Activated naive CD4-positive, alpha-beta T cell treated with anti-CD3 and anti-CD28 coated beads, Interleukin-2, amount 50 U/mL, for 24 hours (primary cell): ENCODE measurements around the gene TOMM20.
A peak's percentile ranks its signal among the peaks of the same experiment; 100 is the strongest.
"Not testable (repeated sequence)": the region's sequence is repeated elsewhere in the genome, so short reads cannot be mapped to it uniquely, and the experiment has no call there.

Source experiments
- H3K27ac Mint-ChIP-seq: one replicate; pipeline ENCODE4 v1.8.0; 2021; ENCODE audit warnings: mild to moderate bottlenecking, mixed read lengths
- H3K27me3 Mint-ChIP-seq: one replicate; pipeline ENCODE4 v1.8.0; 2021; ENCODE audit warnings: mixed read lengths
- H3K36me3 Mint-ChIP-seq: one replicate; pipeline ENCODE4 v1.8.0; 2021; ENCODE audit warnings: mixed read lengths
- H3K4me1 Mint-ChIP-seq: one replicate; pipeline ENCODE4 v1.8.0; 2021; ENCODE audit warnings: mixed read lengths
- H3K4me3 Mint-ChIP-seq: one replicate; pipeline ENCODE4 v1.8.0; 2021; ENCODE audit warnings: mild to moderate bottlenecking, mixed read lengths
- H3K9me3 Mint-ChIP-seq: one replicate; pipeline ENCODE4 v1.8.0; 2021; ENCODE audit warnings: mixed read lengths

Gene TOMM20

DNA sequence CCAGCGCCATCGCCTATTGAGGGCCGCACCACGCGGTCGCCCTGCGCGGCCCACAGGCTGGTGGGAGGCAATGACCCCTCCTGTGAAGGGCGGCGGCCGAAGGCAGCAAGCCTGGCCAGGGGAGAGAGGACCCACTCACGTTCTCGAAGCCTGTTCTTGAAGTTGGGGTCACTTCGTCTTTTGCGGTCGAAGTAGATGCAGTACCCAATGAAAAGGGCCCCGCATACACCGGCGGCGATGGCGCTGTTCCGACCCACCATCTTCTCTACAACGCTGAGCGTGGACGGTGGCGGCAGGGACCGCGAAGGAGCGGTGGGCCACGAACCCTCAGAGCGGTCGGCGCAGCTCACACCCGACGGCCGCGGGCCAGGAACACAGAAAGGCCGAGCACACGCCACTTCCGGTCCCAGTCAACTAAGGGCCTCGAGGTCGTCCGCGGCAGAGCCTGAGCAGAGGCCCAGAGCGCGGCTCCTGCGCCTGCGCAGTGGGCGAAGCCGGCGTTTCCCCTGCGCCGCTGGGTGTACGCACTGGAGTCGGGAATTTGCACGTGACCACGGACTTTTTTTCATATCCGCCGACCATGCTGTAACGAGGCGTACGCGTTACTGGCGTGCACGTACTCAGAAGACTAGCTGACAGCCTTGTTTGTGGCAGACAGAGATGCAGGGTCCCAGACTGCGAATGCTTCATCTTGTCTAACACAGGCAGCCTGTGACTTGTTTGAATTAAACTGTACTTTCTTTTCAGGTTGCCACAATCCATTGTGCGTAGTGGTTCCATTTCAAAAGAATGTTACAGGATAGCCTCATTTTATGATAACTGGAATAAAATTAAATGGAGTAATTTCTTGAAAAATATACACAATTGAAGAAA is at the start of gene TOMM20:
Gene TOMM20 (minus strand): TSS at position 382 of the 873 bp plus-strand sequence. CDS start 122 bp downstream, at position 260.
- no peaks in the 10 kb centered on the region for H3K27me3 Mint-ChIP-seq
- H3K9me3 Mint-ChIP-seq, result no peaks in the 10 kb centered on the region
- H3K27ac Mint-ChIP-seq, result peak within 1 kb of the TSS; percentile 99
- peak within 1 kb of the TSS; percentile 99 for H3K4me3 Mint-ChIP-seq
- peaks cover 22% of the 10 kb centered on the region for H3K36me3 Mint-ChIP-seq
- H3K4me1 Mint-ChIP-seq, result peaks cover 37% of the 10 kb centered on the region

DNA sequence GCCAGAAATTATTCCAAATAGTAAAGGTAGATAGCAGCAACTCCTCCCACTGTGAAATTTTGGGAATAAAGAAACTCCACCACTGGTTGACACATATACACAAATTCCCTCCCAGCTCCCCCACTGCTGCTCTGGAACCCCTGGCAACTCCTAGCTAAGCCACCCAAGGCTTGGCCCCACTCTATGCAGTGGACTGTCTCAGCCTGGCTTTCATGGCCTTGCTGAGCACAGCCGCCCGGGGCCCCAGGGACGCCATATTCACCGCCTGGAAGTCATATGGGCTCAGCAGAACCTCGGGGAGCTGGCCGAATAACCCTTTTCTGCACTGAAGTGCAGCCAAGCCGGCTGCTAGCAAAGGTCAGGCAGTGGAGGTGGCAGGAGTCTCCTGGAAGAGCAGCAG is 47.8 kb upstream of the TOMM20 start:
- no peaks in the 10 kb centered on the region for H3K9me3 Mint-ChIP-seq
- no peak overlapping the region for H3K27ac Mint-ChIP-seq
- no peaks in the 10 kb centered on the region for H3K27me3 Mint-ChIP-seq
- H3K36me3 Mint-ChIP-seq, result peaks cover 9% of the 10 kb centered on the region
- peaks cover 10% of the 10 kb centered on the region for H3K4me1 Mint-ChIP-seq
- no peak overlapping the region for H3K4me3 Mint-ChIP-seq

DNA sequence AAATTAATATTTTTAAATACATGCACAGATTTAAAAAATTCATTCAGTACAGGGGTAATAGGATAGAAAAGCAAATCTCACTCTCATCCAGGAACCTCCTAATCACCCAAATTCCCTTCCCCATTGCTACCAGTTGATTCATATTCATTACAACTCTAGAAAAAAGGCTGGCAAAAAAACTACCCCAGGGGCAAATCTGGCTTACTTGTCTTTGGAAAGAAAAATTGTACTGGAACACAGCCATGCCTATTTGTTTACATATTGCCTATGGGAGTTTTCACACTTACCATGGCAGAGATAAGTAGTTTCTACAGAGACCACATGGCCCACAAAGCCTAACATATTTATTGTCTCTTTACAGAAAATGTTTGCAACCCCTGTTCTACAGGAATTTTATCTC is 41.3 kb upstream of the TOMM20 start:
- no peaks in the 10 kb centered on the region for H3K9me3 Mint-ChIP-seq
- H3K4me1 Mint-ChIP-seq, result no peaks in the 10 kb centered on the region
- no peak overlapping the region for H3K27ac Mint-ChIP-seq
- H3K4me3 Mint-ChIP-seq, result no peak overlapping the region
- peaks cover 4% of the 10 kb centered on the region for H3K36me3 Mint-ChIP-seq
- H3K27me3 Mint-ChIP-seq, result no peaks in the 10 kb centered on the region

DNA sequence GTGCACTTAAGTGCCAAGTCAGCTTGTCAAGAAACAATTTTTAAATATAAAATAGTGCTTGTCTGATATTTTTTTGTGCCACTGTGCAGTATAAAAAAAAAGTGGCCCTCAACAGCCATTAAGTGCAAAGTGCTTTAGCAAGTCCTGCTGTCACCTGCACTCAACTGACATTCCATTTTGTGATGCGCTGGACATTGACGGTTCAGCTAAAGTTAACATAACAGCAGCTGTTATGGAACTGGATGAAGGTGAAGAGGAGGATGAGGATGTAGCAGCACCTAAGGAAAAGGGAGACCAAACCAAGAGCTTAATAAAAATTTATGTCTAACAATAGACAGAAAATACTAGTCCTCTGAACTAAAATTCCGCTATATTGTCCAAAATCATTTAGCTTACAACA is 39.7 kb upstream of the TOMM20 start:
- peaks cover 2% of the 10 kb centered on the region for H3K36me3 Mint-ChIP-seq
- no peaks in the 10 kb centered on the region for H3K4me1 Mint-ChIP-seq
- no peak overlapping the region for H3K27ac Mint-ChIP-seq
- H3K27me3 Mint-ChIP-seq, result no peaks in the 10 kb centered on the region
- H3K9me3 Mint-ChIP-seq, result no peaks in the 10 kb centered on the region
- no peak overlapping the region for H3K4me3 Mint-ChIP-seq

DNA sequence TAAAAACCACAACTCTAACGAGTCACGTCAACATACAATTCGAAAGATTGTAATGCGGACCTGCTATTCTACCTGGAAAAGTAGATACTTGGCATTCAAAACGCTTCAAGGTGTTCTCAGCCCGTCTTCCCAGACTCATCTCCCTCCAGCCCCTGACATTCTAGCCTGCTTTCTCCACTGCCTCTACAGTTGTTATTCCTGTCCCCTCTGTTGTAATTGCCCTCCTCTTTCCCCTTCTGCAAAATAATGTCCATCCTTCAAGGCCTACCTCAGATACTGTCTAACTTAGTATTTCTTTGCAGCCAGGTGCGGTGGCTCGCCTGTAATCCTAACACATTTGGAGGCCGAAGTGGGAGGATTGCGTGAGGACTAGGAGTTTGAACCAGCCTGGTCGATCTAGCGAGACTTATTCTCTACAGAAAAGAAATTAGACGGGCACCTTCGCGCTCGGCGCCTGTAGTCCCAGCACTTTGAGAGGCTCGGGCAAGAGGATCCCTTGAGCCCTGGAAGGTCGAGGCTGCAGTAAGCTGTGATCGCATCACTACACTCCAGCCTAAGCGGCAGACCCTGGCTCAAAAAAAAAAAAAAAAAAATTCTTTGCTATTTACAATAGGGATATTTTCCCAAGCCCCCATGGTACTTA is 33.2 kb upstream of the TOMM20 start:
- peak overlapping the region; percentile 100 for H3K4me3 Mint-ChIP-seq
- H3K27ac Mint-ChIP-seq, result peak overlapping the region; percentile 97
- peaks cover 3% of the 10 kb centered on the region for H3K36me3 Mint-ChIP-seq
- no peaks in the 10 kb centered on the region for H3K9me3 Mint-ChIP-seq
- H3K27me3 Mint-ChIP-seq, result no peaks in the 10 kb centered on the region
- peaks cover 21% of the 10 kb centered on the region for H3K4me1 Mint-ChIP-seq

DNA sequence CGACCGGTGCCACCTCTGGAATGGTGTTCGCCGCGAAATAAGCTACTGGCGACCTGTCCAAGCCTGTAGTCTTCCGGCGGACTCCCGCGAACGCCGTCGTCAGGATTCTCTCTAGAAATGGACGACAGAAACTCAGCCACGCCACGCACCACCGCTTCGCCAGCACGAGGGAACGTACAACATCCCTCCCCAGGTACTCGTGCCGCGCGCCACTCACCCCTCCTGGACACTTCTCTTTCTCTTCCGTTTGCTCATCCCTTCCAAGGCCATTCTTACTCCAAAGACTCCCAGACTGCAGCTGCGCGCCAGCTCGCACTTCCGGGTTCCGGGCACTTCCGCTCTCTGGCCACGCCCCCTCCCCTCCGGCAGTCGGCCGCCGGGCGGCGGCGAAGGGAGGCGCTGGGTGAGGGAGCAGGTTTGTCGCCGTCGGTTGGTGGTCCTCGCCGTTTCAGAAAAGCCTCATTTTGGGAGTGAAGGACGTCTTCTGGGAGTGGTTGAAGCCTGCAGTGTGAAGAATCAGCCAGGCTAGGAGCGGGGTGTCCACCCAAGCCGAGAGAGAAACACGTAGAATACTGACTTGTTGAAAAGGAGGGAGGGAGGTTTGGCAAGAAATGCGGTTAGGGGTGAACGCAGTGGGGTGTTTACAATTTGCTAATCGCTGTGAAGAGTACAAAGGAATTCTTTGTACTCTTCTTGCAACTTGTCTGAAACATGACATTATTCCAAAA is 32.5 kb upstream of the TOMM20 start, which contains the start of gene RBM34:
Gene RBM34 (minus strand): TSS at position 294 of the 728 bp plus-strand sequence. CDS start 24 bp downstream, at position 270.
- peak within 1 kb of the TSS; percentile 100 for H3K4me3 Mint-ChIP-seq
- peaks cover 21% of the 10 kb centered on the region for H3K4me1 Mint-ChIP-seq
- H3K27me3 Mint-ChIP-seq, result no peaks in the 10 kb centered on the region
- H3K9me3 Mint-ChIP-seq, result no peaks in the 10 kb centered on the region
- H3K36me3 Mint-ChIP-seq, result peaks cover 3% of the 10 kb centered on the region
- peak within 1 kb of the TSS; percentile 97 for H3K27ac Mint-ChIP-seq

DNA sequence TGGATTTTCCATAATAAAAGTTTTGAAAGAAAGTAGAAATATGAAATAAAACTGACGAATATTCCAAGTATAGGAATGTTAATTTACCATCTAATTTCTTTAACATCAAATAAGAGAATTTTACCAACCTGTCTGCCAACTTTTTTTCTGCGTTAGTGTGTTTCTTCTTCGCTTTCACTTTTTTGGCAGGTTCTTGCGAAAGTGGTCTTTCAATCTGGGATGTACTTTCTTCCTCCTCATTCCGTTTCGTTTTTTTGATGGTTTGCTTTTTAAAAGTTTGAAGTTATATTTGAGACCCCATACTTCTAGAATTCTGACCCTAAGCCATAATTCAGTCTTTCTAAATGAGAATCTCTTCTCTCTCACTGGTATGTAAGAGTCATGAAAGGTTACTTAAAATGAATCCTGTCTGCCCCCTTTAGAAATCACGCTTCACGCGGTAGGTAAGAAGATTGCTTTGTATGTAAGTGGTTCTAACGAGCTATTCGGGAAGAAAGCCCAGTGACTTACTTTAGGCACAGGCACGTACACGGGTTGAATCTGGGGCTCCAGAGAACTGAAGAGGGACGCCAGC is 31.8 kb upstream of the TOMM20 start:
- H3K9me3 Mint-ChIP-seq, result no peaks in the 10 kb centered on the region
- H3K4me3 Mint-ChIP-seq, result peak overlapping the region; percentile 100
- H3K27ac Mint-ChIP-seq, result peak overlapping the region; percentile 97
- H3K36me3 Mint-ChIP-seq, result peaks cover 3% of the 10 kb centered on the region
- H3K27me3 Mint-ChIP-seq, result no peaks in the 10 kb centered on the region
- H3K4me1 Mint-ChIP-seq, result peaks cover 21% of the 10 kb centered on the region

DNA sequence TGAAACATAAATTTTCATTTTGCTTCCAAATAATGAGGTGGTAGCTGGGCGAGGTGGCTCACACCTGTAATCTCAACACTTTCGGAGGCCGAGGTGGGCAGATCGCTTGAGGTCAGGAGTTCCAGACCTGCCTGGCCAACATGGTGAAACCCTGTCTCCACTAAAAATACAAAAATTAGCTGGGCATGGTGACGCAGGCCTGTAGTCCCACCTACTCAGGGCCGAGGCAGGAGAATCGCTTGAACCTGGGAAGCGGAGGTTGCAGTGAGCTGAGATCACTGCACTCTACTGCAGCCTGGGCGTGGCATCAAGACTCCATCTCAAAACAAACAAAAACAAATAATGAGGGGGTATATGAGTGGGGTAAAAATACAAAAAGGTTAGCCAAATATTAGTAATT is 31.3 kb upstream of the TOMM20 start:
- Mint-ChIP-seq H3K4me1 (peaks cover 23% of the 10 kb centered on the region), H3K4me3 (peak overlapping the region; percentile 100)
- not testable (repeated sequence) for H3K36me3 Mint-ChIP-seq, H3K27me3 Mint-ChIP-seq, H3K9me3 Mint-ChIP-seq, H3K27ac Mint-ChIP-seq

DNA sequence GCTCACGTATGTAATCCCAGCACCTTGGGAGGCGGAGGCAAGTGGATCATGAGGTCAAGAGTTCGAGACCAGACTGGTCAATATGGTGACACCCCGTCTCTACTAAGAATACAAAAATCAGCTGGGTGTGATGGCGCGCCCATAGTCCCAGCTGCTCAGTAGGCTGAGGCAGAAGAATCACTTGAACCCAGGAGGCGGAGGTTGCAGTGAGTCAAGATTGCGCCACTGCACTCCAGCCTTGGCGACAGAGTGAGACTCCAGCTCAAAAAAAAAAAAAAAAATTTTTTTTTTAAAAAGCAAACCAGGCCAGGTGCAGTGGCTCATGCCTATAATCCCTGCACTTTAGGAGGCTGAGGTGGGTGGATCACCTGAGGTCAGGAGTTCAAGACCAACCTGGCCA is 30.6 kb upstream of the TOMM20 start:
- not testable (repeated sequence) for H3K27ac Mint-ChIP-seq

DNA sequence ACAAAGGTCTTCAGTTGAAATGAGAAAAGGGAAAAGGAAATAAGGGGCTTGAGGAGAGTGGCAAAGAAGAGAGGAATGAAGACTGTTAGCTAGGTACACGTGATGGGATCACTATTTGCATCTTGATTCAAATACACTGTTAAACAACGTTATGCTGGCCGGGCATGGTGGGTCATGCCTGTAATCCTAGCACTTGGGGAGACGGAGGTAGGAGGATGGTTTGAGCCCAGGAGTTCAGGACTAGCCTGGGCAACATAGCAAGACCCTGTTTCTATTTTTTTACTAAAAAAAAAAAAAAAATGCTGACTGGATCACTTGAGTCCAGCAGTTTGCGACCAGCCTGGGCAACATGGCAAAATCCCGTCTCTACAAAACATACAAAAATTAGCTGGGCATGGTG is 30.0 kb upstream of the TOMM20 start:
- Mint-ChIP-seq H3K36me3 (peaks cover 8% of the 10 kb centered on the region), H3K4me1 (peaks cover 32% of the 10 kb centered on the region), H3K9me3 (no peaks in the 10 kb centered on the region), H3K27me3 (no peaks in the 10 kb centered on the region), H3K4me3 (peak overlapping the region; percentile 66), H3K27ac (no peak overlapping the region)

More for the DNA sequence above, 30.6 kb upstream of the TOMM20 start:
- H3K4me3 Mint-ChIP-seq, result peak overlapping the region; percentile 100
- H3K9me3 Mint-ChIP-seq, H3K36me3 Mint-ChIP-seq, H3K27me3 Mint-ChIP-seq: not testable (repeated sequence)
- H3K4me1 Mint-ChIP-seq, result peaks cover 29% of the 10 kb centered on the region

DNA sequence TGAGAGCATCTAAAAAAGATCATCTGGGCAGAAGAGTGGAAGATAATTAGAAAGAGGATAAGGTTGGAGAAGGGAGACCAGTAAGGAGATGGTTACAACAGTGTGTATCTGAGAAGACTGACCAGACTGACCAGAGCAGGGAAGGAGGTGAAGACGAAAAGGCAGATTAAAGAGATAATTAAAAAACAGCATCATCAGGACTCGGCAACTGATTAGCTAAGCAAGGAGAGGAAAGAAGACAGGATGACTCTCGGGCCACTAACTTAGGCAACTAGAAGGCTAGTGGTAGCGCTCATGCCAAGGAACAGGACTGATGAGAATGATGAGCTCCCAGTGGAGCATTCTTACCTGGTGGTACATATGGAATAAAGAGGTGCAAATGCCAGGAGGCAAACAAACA is 28.5 kb upstream of the TOMM20 start:
- H3K36me3 Mint-ChIP-seq, result peaks cover 9% of the 10 kb centered on the region
- no peaks in the 10 kb centered on the region for H3K9me3 Mint-ChIP-seq
- no peak overlapping the region for H3K27ac Mint-ChIP-seq
- H3K4me1 Mint-ChIP-seq, result peaks cover 32% of the 10 kb centered on the region
- no peak overlapping the region for H3K4me3 Mint-ChIP-seq
- H3K27me3 Mint-ChIP-seq, result no peaks in the 10 kb centered on the region

DNA sequence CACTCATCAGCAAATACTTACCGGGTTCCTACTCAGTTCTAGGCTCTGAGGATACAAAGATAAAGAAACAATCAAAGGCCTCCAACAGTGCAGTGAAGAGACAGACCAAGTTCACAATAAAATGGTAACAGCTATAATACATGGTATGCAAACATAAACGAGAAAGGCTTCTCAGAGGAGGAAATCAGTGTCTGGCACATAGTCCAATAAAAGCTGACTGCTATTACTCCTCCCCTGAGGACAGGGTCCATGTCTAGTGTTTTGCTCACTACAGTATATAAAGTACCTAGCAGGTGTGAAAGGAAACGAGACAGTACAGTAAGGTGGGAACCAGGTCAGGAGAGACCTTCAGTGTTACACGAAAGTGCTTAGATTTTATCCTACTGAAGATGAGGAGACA is 28.1 kb upstream of the TOMM20 start:
- no peak overlapping the region for H3K27ac Mint-ChIP-seq
- H3K9me3 Mint-ChIP-seq, result no peaks in the 10 kb centered on the region
- peaks cover 9% of the 10 kb centered on the region for H3K36me3 Mint-ChIP-seq
- no peak overlapping the region for H3K4me3 Mint-ChIP-seq
- peaks cover 29% of the 10 kb centered on the region for H3K4me1 Mint-ChIP-seq
- no peaks in the 10 kb centered on the region for H3K27me3 Mint-ChIP-seq

DNA sequence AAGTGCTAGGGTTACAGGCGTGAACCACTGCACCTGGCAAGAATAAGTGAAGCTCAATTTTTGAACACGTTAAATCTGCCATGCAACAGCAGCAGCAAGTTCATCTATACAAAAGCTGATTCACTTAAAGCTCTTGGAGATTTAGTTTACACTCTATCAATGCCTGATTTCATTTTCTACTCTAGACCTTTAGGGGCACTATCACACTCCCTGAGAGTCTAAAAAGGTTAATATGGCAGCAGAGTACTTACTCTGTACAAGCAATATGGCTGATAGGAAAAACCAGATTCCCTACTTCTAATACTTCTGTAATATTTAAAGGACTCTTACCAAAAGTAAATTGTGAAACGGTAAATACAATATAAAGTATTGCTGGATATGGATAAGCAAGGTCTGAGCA is 27.6 kb upstream of the TOMM20 start:
- no peaks in the 10 kb centered on the region for H3K27me3 Mint-ChIP-seq
- H3K9me3 Mint-ChIP-seq, result no peaks in the 10 kb centered on the region
- no peak overlapping the region for H3K4me3 Mint-ChIP-seq
- peaks cover 29% of the 10 kb centered on the region for H3K4me1 Mint-ChIP-seq
- H3K27ac Mint-ChIP-seq, result no peak overlapping the region
- peaks cover 12% of the 10 kb centered on the region for H3K36me3 Mint-ChIP-seq

DNA sequence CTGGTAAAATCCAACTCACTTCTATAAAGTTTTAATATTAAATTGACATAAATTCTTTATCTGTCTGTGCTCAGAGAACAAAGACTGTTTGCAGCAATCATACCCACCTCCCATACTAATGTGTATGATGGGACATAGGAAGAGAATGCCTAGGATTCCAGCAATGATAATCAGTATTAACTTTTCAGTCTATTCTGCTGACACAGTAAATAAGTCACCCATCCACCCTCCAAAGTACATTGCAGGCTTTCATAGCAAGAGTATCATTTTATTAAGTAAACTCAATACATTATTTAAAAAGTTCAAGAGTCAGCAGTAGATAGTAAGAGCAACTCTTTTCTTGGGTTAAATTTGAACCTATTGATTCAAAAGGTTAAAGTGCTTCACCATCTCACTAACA is 23.6 kb upstream of the TOMM20 start:
- Mint-ChIP-seq H3K36me3 (peaks cover 23% of the 10 kb centered on the region), H3K4me1 (peaks cover 31% of the 10 kb centered on the region), H3K9me3 (no peaks in the 10 kb centered on the region), H3K27me3 (no peaks in the 10 kb centered on the region), H3K4me3 (no peak overlapping the region), H3K27ac (no peak overlapping the region)

DNA sequence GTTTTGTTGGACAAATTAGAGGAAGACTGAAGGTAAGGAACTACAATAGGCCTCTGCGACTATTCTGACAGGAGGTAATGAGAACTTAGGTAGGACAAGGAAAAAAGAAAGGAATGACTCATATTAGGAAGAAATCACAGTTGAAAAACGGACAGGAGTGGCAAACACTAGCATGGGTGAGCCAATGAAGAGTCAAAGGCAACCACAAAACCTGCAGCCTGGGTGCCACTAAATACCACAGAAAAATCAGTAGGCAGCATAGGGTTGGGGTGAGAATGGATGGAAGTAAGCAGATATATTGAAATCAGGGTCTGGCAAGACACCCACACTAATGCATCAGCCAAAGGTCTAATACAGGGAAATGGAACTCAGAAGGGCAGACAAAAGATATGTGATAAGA is 22.4 kb upstream of the TOMM20 start:
- Mint-ChIP-seq H3K4me1 (peaks cover 38% of the 10 kb centered on the region), H3K36me3 (peaks cover 23% of the 10 kb centered on the region), H3K27ac (peak overlapping the region; percentile 46), H3K4me3 (no peak overlapping the region), H3K9me3 (no peaks in the 10 kb centered on the region), H3K27me3 (no peaks in the 10 kb centered on the region)
